GM18526 (cell line): Measurements from ENCODE around the gene FOXK1.

ENCODE experiments used
- POLR2A ChIP-seq: IDR thresholded peaks from 3 replicates; pipeline ENCODE4 v1.6.1; 2011; ENCODE audit not compliant: insufficient read length; ENCODE audit errors: extremely low read depth

FOXK1 gene

DNA sequence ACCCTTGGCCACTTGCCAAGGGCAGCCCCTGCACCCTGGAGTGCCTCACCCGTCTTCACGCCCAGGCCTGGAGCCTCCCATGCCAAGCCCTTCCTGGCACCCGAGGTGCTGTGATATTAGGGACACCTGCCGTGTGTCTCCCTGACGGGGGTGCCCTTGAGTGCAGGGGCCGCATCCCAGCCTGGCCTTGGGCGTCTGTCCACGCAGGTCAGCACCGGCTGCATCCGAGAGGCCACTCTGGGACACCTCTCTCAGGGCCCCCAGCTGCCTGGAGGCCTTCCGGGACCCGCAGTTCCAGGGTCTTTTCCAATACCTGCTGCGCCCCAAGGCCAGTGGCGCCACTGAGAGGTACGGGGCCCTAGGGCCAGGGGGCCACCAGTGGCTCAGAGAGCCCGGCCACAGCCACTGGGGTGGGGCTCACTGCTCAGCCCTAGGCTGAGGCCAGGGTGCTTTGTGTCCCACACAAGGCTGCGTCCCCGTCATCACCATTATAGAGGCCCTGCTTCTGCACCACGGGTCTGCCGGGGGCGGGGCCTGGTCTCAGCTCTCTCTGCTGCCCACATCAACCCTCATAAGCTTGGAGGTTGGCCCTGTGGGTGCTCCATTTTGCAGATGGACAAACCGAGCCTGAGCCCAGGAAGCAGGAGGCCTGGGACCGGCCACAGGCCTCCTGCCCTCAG, 106.0 kb downstream of the FOXK1 start:
- no peak for TF ChIP-seq POLR2A

DNA sequence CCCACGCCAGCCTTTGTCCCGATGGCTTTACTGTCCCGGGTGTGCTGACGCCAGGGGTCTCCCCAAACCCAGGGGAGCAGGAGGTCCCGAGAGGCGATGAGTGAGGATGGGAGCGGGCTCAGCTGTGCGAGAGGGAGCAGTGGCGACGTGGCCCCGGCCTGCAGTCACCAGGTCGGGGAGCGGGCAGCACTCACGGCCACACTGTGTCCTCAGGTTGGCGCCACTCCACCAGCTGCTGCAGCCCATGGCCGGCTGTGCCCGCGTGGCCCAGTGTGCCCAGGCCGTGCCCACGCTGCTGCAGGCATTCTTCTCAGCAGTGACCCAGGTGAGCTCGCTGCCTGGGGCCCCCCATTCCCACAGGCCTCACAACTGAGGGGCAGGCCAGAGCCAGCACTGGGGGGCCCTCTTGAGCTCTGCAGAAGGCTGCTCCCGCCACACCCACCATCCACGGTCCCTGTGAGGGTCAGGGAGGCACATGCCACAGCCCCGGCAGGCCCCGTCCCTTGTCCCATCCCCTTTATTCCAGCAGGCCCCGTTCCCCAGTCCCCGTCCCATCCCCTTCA, 106.6 kb downstream of the FOXK1 start:
- TF ChIP-seq POLR2A, result no peak

DNA sequence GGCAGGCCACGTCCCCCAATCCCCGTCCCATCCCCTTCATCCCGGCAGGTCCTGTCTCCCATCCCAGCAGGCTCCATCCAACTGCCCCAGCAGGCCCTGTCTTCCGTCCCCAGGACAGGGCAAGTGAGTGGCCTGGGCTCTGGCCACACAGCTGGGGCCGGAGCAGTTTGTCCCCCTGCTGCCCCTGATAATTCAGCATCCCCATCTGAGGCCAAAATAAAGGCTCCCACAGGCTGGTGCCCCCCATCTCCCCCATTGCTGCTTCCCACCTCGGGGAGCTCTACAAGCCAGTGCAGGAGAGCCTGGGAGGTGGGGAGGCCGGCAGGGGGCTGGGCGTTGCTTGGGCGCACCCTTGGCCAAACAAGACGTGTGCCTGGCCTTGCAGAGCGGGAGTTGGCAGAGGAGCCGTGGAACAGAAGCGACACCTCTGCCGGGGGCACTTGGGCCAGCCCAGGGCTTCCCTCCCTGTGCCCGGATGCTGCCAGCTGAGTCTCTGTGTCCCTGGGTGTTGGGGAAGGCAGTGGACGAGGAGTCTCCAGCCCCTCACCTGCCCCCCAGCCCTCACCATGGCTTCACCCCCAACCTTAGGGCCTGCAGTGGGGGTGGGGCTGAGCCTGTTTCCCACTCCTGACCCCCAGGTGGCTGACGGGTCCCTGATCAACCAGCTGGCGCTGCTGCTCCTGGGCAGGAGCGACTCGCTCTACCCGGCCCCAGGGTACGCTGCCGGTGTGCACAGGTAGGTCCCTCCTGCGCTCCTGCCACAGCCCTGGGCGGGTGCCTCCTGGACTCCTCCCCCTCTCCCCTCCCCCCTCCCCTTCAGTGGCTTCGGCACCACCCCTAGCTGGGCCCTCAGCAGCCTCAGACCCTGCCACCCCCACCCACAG, 107.3 kb downstream of the FOXK1 start:
- TF ChIP-seq POLR2A, result no peak

DNA sequence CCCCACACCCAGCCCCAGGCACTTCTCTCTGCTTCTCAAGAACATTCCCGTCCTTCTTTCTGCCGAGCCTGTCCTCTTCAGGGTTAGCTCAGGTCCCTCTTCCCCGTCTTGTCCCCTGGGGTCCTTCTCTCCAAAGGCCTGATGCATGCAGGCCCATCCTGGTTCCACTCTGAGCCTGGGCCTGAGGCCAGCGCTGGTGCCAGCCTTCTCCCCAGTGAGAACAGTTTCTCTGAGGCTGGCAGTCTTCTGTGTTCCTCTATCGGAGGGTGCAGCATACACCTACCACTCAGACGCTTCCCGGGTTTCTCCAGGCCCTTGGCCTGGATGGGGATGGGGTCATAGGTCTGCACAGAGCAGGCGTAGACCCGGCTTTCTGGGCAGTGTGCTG, 108.0 kb downstream of the FOXK1 start:
- TF ChIP-seq POLR2A, result no peak

DNA sequence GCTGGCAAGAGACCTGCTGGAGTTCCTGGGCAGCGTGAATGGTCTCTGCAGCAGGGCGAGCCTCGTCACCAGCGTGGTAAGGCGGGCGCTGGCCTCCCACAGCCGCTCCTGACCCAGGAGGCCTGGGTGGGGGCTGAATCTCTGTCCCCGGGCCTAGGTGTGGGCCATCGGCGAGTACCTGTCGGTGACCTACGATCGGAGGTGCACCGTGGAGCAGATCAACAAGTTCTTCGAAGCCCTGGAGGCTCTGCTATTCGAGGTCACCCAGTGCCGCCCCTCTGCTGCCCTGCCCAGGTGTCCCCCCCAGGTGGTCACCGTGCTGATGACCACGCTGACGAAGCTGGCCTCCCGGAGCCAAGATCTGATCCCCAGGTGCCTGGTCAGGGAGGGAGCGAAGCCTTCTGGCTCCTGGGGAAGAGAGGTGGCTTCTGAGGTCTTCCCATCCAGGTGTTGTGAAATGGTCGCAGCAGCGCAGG, 108.5 kb downstream of the FOXK1 start:
- no peak for TF ChIP-seq POLR2A

DNA sequence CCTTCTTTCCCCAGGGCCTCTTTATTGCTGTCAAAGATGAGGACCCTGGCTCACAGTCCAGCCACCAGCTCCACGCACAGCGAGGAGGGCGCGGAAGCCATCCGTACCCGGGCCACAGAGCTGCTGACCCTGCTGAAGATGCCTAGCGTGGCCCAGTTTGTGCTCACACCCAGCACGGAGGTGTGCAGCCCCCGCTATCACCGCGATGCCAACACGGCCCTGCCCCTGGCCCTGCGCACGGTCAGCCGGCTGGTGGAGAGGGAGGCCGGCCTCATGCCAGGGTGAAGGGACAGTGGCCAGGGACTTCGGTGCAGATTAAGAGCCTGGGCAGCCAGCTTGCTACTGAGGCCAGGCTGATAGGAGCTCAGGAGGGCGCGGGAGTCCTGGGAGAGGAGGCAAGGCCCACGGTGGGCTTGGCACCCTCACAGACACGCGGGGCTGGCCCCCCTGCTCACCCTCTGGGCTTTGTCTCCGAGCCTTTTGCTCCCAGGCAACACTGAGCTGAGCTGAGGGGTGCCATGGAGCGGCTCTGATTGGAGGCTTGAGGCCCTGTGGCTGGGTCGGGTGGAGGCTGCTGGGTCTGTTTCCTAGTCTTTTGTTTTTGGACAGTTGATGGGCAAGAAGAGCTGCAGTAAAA, 109.1 kb downstream of the FOXK1 start:
- no peak for TF ChIP-seq POLR2A

DNA sequence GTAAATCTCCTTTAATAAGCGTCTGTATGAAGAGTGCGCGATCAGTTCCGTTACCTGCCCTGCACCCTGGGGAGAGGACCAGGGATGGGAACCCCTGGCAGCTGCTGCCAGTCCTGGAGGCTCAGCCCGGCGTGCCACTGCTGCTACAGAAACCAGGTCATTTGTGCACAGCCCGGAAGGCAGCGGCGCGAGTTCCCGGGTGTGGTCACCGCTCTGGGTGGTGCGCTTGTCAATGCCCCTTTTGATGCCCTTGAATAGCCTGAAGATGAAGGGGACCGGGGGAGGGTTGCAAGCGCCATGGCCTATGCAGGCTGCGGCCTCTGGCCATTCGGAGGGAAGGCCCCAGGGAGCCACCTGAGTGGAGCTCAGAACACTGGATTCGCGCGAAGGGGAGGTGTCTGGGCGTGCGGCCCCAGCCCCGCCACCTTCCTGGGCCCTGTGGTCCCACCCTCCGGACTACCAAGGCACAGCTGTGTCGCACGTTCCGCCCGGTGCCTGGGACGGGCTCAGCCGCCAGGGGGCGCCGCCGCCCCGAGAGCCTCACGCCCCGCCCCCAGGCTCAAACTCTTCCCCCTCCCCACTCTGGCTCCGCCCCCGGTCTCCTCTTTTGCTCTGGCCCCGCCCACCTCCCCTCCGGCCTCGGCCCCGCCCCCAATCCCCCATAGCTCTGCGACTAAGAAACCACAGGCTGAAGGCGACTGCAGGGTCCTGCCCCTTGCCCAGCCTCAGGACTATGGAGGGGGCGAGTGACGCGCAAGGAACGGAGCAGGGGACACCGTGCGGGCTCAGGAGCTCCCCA, 109.8 kb downstream of the FOXK1 start:
- no peak for TF ChIP-seq POLR2A

DNA sequence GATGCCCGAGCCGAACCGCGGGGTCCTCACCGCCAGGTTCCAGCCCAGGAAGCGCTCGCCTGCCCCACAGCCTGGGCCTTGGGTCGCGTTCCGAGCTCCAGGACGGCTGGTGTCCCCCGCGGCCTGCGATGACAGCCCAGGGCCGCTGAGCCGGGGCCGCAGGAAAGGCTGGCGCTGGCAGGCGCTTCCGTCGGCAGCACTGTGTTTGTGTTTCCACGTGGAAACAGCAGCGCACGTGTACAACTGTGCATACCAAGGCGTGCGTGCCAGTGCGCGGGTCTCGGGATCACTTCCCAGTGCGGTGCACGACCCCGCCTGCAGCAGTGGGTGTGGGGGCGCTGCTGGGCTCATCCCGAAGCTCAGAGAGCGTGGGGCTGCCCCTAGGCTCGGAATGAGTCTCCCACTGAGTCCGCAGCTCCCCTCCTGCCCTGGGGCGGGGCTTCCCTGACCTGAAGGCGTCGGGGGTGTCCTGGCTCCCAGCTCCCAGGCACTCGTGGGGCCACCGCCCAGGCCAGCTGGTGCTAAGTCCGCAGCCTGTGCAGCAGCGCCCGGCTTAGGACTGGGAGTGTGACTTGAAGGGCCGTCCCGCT, 110.5 kb downstream of the FOXK1 start:
- no peak for TF ChIP-seq POLR2A

DNA sequence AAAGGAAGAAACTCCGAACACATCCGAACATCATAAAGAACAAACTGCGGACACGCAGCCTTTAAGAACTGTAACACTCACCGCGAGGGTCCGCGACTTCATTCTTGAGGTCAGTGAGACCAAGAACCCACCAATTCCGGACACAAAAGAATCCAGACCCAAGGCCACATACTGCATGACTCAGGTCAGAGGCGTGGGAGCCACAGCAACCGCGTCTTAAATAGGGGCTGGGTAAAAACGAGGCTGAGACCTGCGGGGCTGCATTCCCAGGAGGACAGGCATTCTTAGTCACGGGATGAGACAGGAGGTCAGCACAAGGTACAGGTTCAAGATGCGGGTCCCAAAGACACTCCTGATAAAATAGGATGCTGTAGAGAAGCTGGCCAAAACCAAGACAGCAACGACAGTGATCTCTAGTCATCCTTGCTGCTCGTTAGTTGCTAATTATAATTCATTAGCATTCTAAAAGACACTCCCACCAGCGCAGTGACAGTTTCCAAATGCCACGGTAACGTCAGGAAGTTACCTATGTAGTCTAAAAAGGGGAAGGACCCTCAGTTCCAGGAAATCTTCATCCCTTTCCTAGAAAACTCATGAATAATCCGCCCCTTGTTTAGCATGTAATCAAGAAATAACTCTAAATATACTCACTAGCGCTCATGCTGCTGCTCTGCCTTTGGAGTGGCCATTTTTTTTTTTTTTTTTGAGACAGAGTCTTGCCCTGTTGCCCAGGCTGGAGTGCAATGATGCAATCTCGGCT, 112.7 kb downstream of the FOXK1 start:
- TF ChIP-seq POLR2A, result no peak

DNA sequence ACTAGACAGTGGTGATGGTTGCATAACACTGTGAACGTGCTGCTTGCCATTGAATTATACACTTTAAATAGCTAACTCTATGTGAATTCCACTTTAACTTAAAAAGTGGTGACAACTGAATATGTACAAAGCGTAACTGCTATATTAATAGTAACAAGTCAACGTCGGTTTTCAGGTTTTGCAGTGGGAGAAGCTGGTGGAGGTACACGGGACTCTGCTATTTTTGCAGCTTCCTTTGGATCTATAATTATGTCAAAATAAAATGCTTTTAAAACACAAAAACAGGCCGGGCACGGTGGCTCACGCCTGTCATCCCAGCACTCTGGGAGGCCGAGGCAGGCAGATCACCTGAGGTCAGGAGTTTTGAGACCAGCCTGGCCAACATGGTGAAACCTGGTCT, 114.4 kb downstream of the FOXK1 start:
- no peak for TF ChIP-seq POLR2A

DNA sequence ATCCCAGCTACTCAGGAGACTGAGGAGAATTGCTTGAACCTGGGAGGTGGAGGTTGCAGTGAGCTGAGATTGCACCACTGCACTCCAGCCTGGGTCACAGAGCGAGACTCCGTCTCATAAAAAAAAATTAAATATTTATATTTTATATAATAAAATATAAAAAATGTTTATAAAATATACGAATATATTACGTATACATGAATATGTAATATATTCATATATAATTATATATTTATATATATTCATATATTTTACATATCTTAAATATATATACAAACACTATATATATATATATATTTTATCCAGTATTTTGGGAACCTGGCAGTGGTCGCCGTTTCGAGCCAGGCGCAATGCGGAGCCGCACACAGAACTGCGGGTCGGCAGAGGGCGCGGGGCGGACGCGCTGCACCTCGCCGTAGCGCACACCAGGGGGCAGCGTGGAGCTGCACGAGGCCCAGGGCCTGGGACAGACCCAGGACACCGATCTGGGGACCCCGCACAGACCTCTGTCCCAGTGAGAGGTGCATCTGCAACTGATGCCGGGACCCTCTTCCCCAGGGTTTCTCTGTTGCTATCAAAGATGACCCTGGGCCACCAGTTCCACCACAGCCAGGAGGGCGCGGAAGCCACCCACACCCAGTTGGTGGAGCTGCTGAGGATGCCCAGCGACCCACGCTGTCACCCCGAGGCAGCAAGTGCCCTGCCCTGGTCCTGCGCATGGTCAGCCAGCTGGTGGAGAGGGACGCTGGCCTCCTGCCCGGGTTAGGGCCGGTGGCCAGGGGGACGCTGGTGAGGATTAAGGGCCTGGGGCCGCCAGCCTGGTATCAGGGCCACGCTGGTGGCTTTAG, 116.0 kb downstream of the FOXK1 start:
- no peak for TF ChIP-seq POLR2A

DNA sequence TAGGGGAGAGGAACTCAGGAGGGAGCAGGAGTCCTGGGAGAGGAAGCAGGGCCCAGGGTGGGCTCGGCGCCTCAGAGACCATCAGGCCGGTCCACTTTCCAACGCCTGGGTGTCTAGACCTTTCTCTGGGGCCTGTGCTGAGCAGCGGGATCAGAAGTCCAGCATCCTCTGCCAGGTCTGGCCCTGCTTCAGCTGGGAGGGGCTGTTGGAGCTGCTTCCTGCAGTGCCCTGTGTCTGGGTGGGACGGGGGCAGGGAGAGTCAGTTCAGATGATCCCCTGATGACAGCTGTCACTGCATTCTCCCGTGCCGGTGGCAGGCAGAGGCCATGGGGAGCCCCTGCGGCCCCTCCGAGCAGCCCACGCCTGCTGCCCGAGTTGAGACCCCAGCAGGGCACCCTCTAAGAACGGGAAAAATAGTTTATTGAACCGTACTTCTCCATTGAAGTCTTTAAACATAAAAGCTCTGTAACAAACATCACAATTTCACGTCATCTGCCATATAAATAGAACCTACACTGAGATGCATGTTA, 116.7 kb downstream of the FOXK1 start:
- TF ChIP-seq POLR2A, result no peak
